Measurements from ENCODE around the gene TMOD2.

The TMOD2 gene

DNA sequence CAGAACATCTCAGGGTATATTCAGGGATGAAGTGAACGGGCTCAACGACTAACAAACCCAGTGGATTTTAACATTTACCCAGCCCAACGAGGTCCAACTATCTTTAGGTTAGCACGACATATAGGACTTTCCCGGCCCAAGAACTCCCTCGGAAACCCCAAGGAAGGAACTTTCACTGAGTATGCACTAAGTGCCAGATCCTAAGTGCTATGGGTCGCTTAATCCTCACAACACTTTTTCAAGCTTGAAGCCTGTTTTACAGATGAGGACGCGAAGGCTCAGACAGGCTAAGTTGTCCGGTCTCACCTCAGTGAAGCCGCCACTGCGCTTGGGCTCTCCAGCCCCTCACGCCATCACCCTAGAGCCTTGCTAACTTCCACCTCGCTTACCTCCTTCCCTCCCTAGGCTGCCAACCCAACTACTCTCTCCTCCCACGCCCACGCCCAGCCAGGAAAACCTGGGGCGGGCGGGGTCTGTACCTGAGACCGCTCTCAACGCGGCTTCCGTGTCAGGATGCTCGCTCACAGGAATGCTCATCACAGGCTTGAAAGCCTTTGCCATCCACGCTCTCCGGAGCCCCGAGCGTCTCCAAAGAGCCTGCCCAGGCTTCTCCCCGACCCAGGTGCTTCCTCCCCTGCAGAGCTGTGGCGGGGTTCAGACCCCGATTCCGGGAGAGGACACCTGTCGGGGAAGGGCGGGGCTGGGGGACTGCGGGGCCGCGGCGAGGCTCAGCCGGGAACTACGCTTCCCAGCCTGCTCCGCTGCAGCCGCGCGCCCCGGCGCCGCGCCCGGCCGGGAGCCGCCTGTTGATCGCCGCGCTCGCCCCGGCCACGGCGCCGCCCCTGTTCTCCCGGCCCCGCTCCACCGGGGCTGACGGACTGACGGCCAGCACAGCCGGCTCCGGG is at the start of gene TMOD2:
Gene TMOD2 (plus strand): TSS at position 806 of the 905 bp plus-strand sequence. CDS start 14,845 bp downstream, outside the sequence.
- peak; percentile 60 to 80 (median 80) for DNase-seq

DNA sequence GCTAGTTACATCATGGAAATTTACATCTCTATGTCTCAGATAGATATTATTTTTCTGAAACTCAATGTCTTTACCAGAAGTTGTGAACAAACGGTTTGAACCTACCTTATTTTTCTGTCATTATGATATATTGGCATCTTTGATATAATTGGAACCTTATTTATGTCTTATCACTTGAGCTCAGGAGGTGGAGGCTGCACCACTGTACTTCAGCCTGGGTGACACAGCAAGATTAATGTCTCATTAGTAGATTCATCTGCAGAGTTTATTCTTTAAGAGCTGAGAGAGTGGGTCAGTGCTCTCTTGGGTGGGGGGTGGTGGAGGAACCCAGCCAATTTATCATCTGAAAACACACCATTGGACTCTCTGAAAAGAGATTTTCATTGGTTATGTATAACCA is 48.7 kb upstream of the TMOD2 start:
- no peak for DNase-seq

DNA sequence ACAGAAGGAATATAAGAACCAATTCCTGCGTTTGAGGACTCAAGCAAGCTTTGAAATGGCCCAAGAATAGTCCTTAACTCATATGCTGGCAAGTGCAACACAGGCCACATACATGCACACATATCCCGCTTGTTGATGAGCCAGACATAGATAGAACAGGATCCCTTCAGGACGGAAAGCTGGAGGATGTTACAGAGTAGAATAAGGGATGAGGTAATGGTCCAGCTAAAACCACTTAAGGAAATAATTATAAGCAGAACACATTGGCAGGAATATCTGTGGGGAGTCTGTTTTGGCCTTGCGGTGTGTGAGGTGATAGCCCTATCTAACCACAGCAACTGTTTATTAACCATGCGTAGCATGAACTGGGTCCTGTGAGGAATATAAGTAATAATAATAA is 45.1 kb upstream of the TMOD2 start:
- no peak for DNase-seq

DNA sequence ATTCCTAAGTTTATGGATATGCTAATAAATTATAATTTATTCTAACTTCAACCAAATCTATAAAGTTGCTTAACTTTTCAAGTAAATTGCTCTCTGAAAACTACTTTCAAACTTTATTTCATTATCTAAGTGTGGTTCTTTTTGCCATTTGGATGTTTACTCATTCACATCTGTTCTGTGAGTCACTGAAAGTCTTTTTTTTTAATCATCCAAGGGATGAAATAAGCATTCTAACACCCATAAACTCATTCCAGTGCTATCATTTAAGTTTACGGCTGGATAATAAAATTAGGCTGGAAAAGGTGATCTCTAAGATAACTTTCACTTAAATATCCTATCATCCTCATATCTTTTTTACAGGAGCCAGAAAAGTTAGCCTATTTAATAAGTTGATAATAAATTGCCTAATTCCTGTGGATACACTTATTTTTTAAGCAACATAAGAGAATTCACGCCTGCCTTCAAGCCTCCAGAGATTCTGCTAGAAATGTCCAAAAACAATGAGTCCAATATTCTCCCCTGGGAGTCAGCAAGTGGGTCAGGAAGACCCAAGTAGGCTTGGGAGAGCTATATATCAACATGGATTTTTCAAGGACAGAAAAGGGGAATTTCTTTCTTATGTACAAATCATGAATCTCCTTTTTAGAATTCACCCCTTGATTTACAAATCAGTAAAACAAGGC is 44.3 kb upstream of the TMOD2 start:
- peak in 2 of 3 donors; percentile 51 to 68 for DNase-seq

DNA sequence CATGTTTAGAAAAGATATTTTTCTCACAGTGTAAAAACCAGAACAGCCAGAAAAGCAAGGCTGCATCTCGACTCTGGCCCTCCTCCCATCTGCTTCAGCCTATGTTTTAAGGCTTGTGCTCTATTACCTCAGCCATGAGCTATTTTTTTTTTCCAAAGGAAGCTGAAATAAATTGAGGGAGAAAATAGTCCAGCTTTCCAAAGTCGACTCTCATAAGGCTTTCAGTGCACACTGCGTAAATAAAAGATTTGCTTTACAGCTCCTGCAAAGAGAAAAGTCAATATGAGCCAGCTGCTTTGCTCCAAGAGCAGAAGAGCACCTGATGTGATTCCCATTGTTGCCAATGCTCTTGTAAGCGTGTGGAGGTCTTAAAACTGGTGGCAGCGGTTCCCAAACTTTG is 43.4 kb upstream of the TMOD2 start:
- no peak for DNase-seq

DNA sequence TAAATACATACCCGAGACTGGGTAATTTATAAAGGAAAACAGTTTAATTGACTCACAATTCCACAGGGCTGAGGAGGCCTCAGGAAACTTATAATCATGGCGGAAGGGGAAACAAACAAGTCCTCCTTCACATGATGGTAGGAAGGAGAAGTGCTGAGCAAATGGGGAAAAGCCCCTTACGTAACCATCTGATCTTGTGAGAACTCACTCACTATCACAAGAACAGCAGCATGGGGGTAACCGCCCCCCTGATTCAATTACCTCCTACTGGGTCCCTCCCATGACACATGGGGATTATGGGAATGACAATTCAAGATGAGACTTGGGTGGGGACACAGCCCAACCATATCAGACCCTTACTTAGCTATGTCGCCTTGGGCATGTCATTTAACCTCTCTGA is 42.4 kb upstream of the TMOD2 start:
- DNase-seq: peak; percentile 74 to 90 (median 75)

DNA sequence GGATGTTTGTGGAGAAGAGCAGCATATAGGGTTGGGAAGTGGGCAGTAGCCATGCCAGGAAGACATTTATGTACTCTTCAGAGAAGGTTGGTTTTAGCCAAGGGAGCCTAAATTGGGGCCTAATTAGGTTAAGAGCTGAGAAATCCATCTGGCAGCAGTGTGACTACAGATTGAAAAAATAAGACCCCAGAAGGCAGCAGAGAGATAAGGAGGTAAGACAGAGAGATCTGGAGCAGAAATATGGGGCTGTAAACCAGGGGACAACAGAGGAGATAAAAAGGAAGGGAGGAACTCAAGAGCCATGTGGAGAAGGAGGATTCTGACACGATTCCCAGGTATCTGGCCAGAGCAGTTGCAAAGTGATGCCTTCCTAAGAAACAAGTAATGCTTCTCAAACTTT is 37.2 kb upstream of the TMOD2 start:
- no peak for DNase-seq

DNA sequence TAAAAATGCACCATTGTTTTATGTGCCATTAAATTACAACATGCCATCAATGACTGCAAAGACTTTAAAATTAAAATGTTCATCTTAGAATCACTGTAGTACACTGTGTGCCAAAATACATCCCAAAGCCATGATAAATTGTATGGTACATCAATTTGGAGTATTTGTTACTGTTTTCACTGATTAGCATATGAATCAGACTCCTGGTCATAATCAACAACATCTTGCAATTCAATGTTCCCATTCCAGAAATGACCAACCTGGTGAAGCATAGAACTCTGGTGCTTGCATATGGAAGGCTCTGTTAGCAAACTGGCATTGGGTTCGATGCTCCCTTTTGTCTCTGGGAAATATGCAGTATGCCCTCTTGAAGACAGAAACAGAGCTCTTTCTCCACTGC is 36.5 kb upstream of the TMOD2 start:
- DNase-seq: no peak

DNA sequence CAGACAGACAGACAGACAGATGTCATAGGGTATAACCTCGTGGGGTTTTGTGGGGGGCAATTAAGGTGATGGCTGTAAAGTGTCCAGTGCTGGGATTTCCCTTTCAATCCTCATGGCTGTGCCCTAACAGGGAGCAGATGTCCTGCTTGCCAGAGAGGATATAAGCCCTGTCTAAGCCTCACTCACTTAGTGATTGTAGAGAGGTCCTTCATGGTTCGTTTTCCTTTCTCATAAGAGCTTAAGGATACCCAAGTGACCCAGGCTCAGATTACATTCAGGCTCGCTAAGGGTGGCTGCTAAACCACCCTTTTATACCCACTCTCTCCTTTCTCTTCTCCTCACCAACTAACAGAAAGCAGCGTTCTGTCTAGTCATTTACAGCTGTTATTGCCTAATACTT is 33.2 kb upstream of the TMOD2 start:
- DNase-seq: no peak

DNA sequence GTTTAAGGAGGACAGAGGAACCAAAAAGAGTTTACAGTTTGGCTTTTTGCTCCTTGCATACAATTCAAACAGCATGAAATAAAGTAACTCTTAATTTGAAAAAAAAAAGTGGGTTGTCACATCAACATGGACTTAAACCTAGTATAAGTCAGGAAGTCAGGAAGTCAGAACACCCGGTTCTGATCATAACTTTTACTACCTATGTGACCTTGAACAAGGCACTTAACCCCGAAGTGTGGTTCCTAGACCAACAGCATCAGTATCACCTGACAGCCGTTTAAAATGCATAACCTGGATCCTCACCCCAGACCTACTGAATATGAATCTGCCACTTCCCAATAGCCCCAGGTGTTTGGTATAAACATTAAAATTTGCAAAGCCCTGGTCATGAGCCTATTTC is 32.7 kb upstream of the TMOD2 start:
- DNase-seq: no peak

DNA sequence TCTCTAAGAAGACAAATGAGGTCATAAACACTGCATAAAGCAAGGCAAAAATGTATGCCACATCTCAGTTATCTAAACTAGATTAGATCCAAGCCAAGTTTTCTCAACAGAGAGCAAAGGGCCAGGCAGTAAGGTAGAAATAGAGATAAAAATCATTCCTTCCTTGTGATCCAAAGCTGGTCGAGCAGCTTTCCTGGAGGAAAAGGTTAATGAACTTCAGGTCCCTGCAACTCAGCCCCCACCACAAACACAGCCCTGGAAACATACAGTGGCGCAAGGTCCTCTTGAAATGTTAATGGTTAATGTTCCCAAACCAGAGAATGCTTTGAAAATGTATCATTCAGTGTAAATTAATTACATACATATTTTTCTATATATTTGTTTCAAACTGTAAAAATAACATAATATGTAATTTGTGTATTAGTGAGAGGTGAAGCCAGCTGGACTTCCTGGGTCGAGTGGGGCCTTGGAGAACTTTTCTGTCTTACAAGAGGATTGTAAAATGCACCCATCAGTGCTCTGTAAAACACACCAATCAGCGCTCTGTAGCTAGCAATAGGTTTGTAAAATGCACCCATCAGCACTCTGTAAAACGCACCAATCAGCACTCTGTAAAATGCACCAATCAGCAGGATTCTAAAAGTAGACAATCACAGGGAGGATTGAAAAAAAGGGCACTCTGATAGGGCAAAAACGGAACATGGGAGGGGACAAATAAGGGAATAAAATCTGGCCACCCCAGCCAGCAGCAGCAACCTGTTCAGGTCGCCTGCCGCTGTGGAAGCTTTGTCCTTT is 31.0 kb upstream of the TMOD2 start:
- DNase-seq: no peak

DNA sequence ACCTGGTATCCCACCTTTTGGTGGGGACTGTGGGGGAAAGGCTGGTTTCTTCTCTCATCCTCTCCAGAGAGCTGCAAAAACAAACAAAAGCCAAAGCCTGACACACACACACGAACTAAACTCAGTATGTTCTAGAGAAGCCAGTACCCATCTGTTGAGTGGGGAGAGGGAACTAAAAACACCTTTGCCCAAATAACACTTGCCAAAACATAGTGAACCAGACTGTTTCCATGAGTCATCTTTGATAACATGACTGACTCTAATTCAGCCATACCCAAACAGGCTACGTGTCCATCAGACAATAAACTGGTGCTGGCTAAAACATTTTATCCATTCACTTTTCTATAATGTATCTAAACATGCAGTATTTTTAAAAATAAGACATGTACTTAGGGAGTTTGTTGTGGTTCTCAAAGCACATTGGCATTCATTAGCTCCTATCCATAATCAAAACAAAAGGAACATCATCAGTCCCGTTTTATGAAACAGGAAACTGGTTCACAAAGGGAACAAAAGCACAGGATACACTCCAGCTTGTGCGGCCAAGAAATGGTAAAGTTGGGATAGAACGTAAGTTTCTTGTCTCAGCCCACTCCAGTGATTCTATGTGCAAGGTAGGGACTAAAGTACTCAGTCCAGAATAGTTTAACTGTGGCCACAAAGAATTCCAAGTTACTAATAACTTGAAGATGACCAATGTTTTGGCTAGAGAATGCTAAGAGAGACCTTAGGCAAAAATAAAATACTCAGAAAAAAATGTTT is 30.0 kb upstream of the TMOD2 start:
- DNase-seq: no peak

DNA sequence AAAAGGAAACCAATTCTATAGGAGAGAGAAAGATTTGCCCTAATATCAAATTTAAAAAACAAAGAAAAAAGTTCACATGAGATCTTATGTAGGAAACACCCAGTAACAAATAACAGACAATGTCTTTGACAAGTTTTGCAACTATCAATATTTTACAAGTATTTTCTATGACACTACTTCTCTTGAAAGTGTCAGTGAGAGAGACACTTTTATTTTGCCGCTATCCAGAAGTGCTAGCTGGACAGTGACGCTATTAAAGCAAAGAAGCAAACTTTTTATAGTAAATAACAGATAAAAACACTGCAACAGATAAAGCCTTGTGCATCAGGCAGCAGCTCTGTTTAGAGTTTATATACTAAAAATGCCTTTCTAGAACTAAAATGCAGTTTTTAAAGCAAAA is 27.2 kb upstream of the TMOD2 start:
- no peak for DNase-seq

DNA sequence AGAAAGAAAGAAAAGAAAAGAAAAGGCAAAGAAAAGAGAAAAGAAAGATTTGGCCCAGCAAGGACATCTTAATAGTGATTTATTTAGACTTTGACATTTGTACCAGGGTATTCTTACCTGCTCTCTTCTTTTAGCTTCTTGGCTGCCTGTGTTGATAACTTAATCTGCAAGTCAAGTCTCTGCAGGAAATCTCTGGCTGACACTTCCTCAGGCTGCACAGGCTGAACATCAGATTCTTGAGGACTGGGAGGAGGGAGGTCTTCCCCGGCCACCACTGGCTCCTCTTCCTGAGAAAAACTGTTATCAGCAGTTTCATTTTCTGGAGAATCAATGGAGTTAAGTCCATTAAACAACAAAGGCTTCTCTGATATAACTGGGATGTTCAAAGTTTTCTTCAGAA is 26.7 kb upstream of the TMOD2 start:
- DNase-seq: peak in 1 of 3 donors; percentile 16

DNA sequence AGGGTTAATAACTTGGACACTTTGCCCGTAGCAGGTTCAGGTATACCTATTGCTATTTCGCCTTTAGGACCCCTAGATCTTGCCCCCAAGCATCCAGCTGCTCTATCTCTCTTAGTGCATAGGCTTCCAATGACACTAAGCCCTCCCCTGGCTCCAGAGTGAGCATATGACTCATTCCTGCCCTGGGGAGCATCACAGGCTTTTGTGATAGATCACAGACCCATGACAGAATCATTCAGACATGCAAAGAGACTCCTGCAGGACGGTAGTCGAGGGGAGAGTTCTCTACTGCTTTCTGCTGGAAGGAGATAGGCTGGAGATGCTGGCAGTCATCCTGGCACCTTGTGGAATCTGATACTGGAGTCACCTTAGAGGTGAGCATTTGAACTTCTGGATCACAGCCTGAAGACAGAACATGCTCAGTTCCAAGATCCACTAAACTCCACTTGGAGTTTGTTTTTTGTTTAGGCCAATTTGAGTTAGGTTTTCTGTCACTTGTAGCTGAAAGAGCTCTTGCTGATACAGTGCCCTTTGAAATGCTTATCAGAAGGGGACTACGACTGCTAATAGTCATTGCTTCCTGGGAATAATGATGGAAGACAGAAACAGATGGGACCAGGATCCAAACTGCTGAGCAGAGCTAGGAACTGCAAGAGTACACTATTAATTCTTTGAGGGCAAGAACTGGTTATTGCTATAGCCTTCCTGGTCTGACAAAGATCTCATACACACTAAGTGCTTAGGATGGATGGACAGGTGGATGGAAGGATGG is 24.9 kb upstream of the TMOD2 start:
- peak; percentile 61 to 71 (median 64) for DNase-seq

DNA sequence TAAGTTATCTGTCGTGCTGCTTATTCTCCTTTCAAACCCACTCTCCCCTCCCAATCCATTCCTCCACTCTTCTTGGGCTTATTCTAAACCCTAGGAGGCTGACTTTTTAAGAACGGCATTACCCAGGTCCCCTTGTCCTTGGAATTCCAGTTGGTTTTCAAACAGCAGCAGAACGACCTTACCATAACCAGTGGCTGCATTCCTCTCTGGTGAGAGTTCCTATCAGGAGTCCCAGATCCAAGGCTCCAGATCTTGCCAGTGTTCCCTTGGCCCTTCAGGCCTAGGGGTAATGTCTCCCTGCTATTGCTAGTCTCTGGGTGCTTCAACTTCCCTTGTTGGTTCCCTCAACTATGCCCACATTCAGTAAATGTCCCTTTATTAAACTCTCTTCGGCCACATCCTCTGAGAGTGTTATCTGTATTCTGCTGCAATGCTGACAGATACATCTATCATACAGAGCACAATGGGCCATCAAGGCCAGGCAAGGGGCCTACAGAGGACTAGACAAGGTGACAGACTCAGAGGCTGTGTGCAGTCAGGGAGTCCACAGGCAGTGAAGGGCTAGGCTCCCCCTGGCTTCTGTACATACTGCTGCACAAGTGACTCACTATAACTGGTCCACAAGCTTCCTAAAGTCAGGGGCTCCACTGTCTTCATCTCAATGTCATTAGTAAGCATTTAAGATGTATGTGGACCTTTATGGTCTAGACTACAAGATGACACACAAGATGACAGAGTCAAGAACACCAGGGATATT is 24.1 kb upstream of the TMOD2 start:
- peak; percentile 29 to 56 (median 44) for DNase-seq

DNA sequence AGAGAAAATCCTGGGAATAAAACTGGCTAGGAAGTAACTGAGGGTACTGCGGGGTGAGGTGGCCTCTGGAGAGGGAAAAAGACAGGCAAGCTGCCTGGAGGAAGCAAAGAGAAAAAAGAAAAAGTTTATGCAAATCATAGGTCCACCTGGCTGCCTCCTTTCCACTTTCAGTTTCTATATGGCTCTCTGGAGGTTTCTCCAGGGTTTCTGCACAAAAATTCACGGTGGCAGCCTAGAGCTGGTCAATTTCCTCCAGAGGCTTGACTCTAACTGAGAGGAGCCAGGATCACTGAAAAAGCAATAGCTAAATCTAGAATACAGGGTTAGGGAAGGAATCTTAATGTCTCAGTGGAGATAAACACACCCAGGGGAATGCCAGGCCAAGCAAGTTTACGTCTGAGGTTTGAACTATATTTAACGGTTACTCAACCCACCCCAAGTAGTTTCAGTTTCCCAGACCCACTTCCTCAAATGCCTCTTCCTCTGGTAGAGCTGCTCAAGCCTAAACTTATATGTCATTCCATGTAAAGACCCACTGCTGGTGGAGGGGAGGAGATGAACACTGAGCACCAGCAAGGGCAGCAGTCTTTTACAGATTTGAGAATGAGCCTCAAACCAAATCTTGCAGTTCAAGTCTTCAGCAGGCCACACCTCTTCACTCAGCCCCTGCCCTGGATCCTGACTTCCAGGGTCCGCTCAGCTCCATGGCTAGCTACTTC is 19.7 kb upstream of the TMOD2 start:
- DNase-seq: peak; percentile 90 to 99 (median 96)

DNA sequence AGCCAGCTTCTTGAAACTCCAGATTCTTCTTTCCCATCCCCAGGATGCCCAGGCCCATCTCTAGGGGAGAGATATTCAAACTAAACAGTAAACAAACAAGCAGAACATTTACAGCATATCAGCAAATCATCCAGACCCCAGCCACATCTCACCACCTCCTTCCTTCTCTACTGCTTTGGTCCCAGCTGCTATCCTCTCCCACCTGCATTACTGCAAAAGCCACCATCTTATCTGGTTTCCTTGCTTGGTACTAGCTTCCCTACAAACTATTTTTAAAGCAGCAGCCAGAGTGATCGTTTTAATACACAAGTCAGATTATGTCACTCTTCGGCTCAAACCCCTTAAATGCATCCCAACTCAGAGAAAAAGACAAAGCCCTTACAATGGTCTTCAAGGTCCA is 18.8 kb upstream of the TMOD2 start:
- DNase-seq: no peak

DNA sequence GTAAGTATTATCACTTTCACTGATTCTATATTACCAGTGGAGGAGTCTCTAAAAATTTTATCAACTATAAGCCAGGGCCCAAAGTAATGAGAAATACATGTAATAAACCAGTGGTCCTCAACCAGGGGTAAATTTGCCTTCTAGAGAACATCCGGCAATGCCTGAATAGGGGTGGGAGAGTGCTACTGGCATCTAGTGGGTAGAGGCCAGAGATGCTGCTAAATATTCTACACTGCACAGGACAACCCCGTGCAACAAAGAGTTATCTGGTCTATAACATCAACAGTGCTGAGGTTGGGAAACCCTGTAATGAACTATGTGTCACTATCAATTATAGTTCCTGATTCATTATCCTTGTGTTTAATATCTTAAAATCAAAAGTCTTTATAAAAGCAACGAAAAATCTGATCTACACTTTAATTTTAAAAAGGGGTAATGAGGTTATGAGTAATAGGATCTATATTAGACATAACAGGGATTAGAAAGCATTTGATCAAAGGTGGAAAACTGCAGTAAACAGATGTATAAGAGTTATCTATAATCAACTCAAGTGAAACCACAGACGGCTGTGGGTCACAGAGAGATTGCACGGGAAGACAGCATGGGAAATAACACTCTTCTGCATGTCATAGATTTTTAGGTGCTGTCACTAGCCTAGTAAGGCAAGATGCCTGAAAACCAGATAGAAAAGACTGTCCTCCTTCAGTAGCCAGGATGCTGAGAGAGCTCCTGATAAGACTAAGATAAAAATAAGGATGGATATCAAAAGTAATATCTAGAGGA is 16.0 kb upstream of the TMOD2 start:
- peak; percentile 39 to 65 (median 50) for DNase-seq

Measured in suppressor macrophage treated with lipopolysaccharide for 1 hour (primary cell).